8988T (cell line): Measurements from ENCODE around the gene EGLN3.

Experiments
- DNase-seq: peaks from one replicate; pipeline ENCODE4 v3.0.0; 2011

The EGLN3 gene

GRCh38 chr14:33959692-33960151, 8.8 kb upstream of the EGLN3 start:
- no peak for DNase-seq

- DNase-seq, result no peak
These were observed 7.8 kb upstream of the EGLN3 start for GRCh38 chr14:33958605-33959226.

DNA sequence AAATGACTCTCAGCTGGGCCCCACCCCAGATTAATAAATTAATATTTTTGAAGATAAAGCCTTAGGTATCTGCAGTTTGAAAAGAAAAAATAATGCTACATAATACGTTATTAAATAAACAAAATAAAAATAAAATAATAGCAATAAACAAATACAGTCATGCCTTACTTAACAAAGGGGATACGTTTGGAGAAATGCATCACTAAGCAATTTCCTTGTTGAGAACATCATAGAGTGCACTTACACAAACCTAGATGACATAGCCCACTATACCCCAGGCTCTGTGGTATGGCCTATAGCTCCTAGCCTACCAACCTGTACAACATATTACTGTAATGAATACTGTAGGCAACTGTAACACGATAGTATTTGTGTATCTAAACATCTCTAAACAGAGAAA, 7.1 kb upstream of the EGLN3 start:
- no peak for DNase-seq

DNA sequence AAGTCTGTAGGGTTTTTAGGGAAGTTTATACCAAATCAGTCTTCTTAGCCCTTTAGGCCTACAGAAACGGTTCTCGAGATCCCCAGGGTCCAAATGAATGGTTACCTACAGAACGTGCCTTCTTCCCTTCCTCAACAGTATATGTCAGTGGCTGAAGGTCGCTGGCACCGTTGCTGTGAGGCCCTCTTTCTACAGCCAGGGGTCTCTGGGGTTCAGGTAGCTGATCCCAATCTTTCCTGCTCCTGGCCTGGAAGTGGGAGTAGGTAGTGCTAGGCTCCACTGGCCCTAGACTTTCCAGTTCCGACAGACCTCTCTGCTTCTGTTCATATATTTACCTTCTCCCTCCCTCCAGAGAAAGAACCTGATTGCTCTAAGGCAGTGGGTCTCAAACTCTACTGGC, 6.4 kb upstream of the EGLN3 start:
- DNase-seq, result no peak

GRCh38 chr14:33956640-33957039, 5.8 kb upstream of the EGLN3 start:
- no peak for DNase-seq

GRCh38 chr14:33954016-33954598, 3.2 kb upstream of the EGLN3 start:
- no peak for DNase-seq

- no peak for DNase-seq
These were observed 1.7 kb upstream of the EGLN3 start for GRCh38 chr14:33952541-33952940.

GRCh38 chr14:33951183-33951840, 438 bp upstream of the EGLN3 start:
- DNase-seq, result no peak

- DNase-seq, result no peak
These were observed 1.4 kb downstream of the EGLN3 start for GRCh38 chr14:33949411-33949893.

GRCh38 chr14:33948869-33949408, 1.9 kb downstream of the EGLN3 start:
- no peak for DNase-seq

DNA sequence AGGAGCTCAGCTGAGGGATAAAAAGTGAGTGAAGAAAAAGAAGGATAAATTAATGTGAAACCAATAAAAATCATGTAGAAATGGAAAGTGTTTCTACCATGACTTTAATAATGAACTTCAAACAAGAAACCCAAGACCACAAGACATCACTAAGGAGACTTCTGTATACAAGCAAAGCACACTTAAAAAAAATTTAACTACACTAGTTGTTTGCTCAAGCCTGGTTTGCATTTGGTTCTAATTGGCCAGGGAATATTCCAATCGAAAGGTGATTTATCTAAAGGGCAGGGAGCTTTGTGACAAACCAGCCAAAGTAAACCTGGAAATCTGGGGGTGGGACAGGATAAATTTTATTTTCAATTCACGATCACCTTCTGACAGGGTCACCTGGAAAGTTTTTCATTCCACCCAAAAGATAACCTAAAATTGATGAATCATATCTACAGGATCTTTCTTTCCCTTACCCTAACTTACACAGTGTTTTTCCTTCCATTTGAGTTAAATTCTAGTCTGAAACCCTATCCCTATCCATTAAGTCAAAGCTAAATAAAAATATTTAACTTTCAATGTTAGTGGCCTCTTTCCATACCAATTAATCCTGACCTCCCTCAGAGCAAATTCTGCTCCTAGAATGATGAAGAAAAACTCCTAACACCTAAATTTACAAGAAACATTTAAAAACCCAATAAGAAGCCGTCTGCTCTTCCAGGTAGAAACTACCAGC, 2.6 kb downstream of the EGLN3 start:
- DNase-seq, result no peak

- DNase-seq, result no peak
These were observed 4.0 kb downstream of the EGLN3 start for GRCh38 chr14:33946679-33947476.

GRCh38 chr14:33945210-33946088, 5.4 kb downstream of the EGLN3 start:
- DNase-seq, result no peak

DNA sequence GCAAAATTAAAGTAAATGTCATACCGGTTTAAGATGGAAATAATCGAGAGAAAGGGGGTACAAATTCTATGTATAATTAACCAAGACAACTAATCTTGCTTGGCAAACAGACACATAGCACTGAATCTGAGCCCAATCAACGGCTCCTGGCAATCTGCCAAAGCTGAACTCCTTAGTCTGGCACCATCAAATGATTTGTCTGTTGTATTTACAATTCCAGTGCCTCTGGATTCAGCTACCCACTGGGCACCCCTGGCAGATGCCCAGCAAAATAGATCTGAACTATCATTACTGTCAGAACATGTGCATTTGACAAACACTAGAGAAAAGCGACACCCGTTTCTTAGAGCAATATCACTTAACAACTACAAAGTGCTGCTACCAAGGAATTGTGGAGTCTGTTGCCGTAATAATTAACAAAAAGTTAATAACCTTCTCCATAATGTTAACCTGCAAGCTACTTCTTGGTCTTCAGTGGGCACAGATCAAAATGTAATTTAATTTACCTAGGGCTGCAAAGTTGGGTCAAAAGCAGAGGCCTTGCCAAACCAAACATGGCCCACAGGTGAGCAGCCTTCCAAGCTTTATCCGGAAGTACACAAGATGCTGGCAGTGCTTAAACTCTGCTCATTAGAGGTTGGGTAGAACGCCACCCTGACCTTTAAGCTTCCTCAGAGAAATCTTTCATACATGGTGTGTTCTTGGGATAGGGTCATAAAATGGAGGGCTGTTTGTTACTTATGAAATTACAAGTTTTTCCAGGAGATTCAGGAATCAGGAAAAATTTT, 7.6 kb downstream of the EGLN3 start:
- DNase-seq, result no peak

- DNase-seq, result no peak
These were observed 9.2 kb downstream of the EGLN3 start for GRCh38 chr14:33941718-33942117.

GRCh38 chr14:33940561-33941011, 10.3 kb downstream of the EGLN3 start:
- no peak for DNase-seq

- no peak for DNase-seq
These were observed 12.5 kb downstream of the EGLN3 start for GRCh38 chr14:33938131-33938949.

GRCh38 chr14:33936391-33936790, 14.5 kb downstream of the EGLN3 start:
- DNase-seq, result no peak

DNA sequence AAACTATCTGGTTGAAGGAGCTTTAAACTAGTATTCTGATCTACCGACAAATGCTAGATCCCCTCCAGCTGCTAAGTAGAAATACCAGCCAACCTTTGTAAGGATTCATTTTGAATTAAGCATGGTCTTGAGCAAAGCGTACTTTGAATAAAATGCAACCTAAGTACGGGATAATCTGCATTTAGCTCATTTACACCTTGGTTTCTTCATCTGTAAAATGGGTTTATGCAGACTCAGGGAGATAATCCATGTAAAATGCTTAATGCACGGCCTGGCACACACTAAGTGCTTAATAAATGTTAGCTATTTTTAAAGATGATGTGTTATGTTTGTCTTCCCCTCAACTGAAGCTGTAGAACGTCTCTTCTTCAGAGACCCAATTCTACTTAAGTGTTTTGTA, 15.9 kb downstream of the EGLN3 start:
- no peak for DNase-seq
